ENCODE data around the gene UCHL1. TPM values are rescaled to one million over a fixed set of nuclear protein-coding genes. Genes with fewer than 3 reads are reported as not detected.

Gene UCHL1
- total and polyA plus RNA-seq, 2 of the 13 experiments (the other 11 are each of a cell fraction or from before 2014, with no cell fraction given): not detected

DNA sequence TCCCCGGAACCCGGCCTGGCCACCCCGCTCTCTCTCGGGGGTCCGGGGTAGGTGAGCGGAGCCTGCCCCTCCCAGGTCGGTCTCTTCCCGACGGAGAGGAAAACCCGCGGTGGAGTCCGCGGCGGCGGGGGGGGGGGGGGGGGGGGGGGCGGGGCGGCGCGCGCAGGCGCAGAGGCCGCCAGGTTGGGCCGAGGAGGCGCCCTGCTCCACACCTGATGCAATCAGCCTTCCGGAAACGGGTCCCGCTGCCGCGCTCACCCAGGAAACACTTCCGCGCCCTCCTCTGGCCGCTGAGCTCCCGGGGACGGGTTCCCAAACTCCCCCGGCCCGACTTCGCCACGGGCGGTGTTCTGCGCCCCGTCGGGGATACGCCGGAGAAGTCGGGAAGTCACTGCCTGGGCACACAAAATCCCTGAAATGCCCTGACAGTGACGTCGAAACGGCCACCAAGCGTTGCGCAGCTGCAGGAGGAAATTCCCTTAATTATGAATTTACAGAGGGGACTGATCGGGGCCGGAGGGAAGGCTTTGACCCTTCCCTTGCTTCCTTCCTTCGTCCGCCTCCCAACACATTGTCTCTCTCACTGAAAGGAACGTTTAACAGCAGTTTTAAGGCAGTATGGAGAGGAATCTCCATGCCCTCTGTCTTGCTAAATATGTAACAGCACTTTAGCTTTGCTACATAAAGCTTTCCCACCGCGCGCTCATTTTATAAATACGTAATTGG is 40.3 kb upstream of the UCHL1 start (continued):
- TF ChIP-seq FOXA3 (CRISPR knock-in tag; IDR thresholded peaks at IDR 0.05): peak; percentile 33
- no peak for TF ChIP-seq ZNF616 (CRISPR knock-in tag; IDR thresholded peaks at IDR 0.05; ENCODE audit: low read depth)
- TF ChIP-seq HNF1A (IDR thresholded peaks at IDR 0.05; ENCODE audit: low read depth): no peak
- TF ChIP-seq HNF1A (CRISPR knock-in tag; IDR thresholded peaks at IDR 0.05; ENCODE audit: borderline replicate concordance): peak; percentile 68; the same call in 1 of the 2 replicates
- no peak for TF ChIP-seq SMAD9 (CRISPR knock-in tag; IDR thresholded peaks at IDR 0.05)
- TF ChIP-seq, protein P1, sequence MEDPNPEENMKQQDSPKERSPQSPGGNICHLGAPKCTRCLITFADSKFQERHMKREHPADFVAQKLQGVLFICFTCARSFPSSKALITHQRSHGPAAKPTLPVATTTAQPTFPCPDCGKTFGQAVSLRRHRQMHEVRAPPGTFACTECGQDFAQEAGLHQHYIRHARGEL (CRISPR knock-in tag; IDR thresholded peaks at IDR 0.05): no peak
- TF ChIP-seq GMEB1 (CRISPR knock-in tag; IDR thresholded peaks at IDR 0.05; ENCODE audit: borderline replicate concordance): no peak; the same call in 1 of the 2 replicates
- no peak for TF ChIP-seq PAX8 (CRISPR knock-in tag; IDR thresholded peaks at IDR 0.05; ENCODE audit: borderline replicate concordance)
- no peak for TF ChIP-seq ZNF776 (CRISPR knock-in tag; IDR thresholded peaks at IDR 0.05)
- peak; percentile 48; the same call in 1 of the 2 replicates for TF ChIP-seq TFAP4 (IDR thresholded peaks at IDR 0.05; ENCODE audit: borderline replicate concordance, low read depth)
- 0 out of 2 replicates have a peak, but pooled peaks have one; percentile 44 for TF ChIP-seq ZNF333 (CRISPR knock-in tag; IDR thresholded peaks at IDR 0.05; ENCODE audit: borderline replicate concordance)
